Stimulated activated CD8-positive, alpha-beta memory T cell treated with anti-CD3 and anti-CD28 coated beads, Interleukin-7, amount 100 ng/mL, for 48 hours (primary cell): ENCODE results near the gene SDF2L1.
"Not testable (repeated sequence)": the region's sequence is repeated elsewhere in the genome, so short reads cannot be mapped to it uniquely, and the experiment has no call there.

ENCODE experiments used
- DNase-seq, 2 donors: peaks; one replicate each; pipeline ENCODE4 v3.0.0-alpha.2; 2020; ENCODE audit warnings: low read depth in 1 of 2; ENCODE audit errors: extremely low read depth in 1 of 2

The SDF2L1 gene, protein sequence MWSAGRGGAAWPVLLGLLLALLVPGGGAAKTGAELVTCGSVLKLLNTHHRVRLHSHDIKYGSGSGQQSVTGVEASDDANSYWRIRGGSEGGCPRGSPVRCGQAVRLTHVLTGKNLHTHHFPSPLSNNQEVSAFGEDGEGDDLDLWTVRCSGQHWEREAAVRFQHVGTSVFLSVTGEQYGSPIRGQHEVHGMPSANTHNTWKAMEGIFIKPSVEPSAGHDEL

DNA sequence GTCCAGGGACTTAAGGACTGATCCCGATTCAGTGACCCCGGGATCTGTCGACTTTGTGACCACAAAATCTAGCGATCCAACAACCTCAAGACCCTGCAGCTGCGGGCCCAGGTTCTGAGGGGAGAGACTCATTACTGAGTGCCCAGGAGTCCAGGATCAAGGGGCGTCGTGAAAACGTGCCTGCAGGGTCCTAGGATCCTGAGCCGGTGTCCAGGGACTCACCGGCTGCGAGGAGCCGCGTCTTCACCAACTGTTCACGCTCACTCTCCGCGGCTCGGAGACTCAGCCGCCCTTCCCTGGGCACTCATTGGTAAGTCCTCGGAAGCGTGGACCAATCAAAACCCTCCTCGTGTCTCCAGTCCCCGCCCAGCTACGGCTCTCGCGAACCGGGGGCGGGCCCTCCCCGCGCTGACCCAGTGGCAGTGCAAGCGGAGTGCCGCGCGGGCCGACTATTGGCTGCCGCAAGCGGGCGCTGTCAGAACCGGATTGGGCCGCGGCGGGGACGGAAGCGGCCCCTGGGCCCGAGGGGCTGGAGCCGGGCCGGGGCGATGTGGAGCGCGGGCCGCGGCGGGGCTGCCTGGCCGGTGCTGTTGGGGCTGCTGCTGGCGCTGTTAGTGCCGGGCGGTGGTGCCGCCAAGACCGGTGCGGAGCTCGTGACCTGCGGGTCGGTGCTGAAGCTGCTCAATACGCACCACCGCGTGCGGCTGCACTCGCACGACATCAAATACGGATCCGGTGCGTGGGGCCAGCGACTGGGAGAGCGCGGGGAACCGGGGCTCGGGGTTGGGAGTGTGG lies at the start of gene SDF2L1:
Gene SDF2L1, plus strand, starts transcription at position 514 of the 795 bp plus-strand sequence. Its CDS starts 35 bp downstream, at position 549.
- DNase-seq, result peak; percentile 97 to 98

DNA sequence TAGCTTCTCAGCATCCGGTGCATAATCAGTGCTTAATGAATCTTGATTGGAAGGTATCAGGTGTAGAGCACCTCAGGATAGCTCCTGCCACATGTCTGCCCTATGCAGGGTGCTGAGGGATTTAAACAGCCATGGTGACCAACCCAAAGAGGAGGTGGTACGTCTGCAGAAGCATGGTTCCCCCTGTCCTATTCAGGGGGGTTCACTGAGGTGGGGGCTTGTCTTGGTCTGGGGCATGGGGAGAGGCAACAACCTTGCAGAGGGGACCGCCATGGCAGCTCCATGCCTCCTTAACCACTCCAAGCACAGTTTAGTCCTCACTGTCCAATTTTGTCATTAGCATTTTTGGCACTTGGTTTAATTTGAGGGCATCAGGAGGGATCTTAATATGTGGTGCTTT lies 49.7 kb upstream of the SDF2L1 start:
- DNase-seq, result no peak

DNA sequence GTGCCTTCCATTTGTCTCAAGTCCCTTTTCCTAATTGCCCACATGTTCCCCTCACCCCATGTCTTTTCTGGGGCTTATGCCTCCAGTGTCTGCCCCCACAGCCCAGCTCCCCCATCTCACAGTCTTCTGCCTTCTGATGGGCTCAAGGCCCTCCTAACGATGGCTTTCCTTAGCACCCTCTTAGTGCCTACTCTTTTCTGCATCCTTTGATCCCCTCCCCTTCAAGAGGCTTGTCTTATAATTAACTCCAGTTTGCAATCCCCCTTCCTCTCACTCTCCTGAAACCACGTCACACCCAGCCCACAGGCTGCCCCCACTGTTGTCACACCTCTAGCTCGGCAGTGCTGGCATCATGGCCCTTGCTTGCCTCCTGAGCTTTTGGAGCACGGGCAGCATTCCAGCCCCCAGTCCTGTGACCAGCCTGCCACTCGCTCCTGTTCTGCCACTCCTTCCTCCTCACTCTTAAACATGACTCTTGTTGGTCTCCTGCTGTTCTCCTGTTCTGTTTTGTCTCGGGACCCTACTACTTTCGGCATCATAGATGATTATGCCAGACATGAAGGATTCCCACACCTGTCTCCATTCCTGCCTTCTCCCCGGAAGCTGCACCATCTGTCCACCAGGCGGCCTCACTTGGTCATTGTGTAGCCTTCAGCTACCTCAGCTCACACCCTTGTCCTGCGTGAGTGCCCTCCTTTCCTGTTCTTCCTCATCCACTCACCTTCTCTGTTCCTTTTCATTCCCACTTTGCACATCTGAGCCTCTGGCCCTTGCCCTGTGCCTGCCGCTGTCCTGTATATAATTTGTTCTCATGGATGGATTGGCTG lies 48.5 kb upstream of the SDF2L1 start:
- no peak for DNase-seq

DNA sequence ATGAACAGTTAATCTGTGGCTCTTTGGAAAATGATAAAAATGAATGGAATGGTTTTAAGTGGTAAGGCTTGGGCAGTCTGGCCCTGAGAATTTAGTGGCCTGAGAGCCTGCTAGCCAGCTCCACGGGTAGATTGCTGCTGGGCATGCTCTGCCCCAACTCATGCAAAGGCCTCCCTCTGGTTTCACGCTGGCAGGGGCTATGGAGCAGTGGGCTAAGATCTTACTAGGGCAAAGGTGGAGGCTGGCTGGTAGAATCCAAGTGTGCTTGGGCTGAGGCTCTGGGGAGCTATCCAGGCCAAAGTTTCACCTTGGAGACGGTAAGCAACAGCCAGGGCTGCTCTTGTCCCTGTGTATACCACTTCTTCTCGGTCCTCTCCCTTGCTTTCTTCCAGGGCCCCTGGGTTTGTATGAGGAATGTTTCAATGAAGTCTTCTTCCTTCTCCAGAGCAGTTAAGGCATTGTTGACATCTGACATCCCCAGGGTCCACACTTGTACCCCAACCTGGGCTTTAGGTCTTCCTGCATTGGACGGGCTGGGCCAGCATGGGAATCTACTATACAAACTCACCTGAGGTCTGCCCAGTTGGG lies 47.1 kb upstream of the SDF2L1 start:
- no peak for DNase-seq

DNA sequence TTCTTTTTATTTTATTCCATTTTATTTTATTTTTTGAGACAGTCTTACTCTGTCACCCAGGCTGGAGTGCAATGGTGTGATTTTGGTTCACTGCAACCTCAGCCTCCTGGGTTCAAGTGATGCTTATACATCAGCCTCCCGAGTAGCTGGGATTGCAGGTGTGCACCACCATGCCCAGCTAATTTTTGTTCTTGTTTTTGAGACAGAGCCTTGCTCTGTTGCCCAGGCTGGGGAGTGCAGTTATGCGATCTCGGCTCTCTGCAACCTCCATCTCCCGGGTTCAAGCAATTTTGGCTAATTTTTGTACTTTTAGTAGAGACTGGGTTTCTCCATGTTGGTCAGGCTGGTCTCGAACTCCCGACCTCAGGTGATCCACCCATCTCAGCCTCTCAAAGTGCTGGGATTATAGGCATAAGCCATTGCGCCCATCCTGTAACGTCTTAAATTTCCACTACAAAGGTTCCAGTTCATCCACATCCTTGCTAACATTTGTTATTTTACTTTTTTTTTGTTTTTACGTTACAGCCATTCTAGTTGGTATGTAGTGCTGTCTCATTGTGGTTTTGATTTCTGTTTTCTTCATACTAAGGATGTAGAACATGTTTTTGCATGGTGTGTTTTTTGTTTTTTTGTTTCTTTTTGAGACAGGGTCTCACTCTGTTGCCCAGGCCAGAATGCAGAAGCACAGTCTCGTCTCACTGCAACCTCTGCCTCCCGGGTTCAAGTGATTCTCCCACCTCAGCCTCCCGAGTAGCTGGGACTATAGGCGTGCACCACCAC lies 45.6 kb upstream of the SDF2L1 start:
- DNase-seq, result not testable (repeated sequence)

DNA sequence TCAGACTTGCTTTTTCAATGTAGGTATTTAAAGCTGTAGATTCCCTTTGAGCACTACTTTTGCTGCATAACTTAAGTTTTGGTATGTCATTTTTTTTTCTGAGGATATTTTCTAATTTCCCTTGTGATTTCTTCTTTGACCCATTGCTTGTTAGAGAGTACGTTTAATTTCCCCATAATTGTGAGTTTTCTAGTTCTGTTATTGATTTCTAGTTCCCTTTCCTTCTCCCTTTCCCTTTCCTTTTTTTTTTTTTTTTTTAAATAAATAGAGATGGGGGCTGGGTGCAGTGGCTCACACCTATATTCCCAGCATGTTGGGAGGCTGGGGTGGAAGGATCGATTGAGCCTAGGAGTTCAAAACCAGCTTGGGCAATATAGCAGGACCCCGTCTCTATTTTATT lies 43.8 kb upstream of the SDF2L1 start:
- DNase-seq, result no peak

DNA sequence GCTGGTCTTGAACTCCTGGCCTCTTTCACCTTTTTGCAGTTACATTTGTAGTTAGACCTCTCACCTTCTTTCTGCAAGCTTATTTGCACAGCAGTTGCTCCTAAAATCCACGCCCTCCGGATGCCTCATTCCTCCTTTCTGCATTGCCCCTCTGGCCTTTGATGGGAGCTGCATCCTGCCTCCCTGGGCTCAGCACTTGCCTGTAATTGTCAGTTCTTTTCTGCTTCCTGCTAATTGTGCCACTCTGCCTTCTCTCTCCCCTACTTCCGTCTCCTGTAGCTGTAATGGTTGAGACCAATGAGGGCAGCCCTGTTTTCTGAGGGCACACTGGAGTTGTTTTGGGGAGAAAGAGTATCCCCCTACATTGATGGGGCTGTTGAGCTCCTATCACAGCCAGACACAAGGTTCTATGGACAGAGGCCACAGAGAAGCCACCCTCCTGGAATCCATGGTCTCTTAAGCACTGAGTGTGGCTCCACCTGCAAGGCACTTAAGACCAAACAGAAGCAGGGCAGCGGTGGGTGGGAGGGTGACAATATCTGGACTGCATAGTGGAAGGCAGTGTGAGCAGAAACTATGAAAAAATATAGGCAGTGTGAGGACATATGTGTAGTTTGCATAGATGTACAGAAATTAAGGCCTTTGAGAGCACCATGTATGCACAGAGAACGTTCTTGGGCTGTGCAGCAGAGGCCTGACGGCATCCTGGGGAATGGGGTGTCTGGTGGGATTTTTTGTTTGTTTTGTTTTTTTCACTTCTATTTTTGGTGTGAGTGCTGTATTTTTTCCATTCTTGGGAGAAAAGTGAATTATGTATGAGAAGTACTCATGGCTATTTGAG lies 42.8 kb upstream of the SDF2L1 start:
- DNase-seq, result no peak

DNA sequence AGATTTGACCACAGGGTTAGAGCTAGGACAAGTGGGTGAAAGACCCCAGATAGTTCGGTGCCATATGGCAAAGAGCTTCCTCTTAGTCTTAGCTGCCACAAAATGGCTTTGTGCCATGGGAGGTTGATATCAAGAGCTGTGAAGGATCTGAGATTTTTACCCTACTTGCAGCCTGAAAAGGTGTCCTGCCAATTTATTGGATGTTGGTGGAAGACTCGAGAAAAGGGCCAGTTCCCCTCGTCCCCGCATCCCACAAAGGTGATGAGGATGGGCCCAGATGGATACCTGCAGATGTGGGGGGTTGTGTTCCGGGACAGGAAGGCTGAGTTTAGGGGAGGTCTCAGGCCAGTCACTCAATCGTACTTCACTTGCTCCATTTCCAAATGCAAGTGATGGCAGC lies 39.5 kb upstream of the SDF2L1 start:
- no peak for DNase-seq

DNA sequence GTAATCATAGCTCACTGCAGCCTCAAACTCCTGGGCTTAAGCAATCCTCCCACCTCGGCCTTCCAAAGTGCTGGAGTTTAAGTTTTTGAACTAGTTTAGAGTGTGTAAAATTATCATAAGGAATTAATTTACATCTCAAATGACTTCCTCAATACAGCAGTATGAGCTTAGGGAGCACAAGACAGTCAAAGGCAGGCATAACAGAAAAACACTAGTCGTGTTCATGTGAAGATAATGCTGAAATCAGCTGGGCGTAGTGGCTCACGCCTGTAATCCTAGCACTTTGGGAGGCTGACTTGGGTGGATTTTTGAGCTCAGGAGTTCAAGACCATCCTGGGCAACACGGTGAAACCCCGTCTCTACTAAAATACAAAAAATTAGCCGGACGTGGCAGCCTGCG lies 38.1 kb upstream of the SDF2L1 start:
- no peak for DNase-seq

DNA sequence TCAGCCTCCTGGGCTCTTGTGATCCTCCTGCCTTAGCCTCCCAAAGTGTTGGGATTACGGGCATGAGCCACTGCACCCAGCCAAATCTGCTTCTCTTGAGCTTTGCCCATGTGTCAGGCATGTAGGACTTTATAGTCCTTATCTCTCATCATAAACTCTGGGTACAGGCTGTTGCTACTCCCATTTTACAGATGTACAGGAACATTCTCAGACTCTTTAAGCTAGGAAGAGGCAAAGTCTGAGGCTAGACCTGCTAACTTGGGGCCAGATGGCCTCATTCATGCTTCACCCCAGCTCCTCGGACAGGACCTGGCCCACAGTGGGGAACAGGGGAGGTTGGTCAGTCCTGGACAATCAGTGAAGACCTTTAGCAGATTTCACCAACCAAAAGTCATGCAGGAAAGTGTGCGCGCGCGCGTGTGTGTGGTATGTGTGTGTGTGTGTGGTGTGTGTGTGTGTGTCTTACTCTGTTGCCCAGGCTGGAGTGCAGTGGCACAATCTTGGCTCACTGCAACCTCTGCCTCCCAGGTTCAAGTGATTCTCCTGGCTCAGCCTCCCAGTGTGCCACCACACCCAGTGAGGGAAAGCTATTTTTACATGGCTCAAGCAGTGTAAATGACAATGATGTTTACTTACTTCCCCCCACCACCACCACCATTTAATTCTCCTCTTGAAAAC lies 36.1 kb upstream of the SDF2L1 start:
- DNase-seq, result no peak

DNA sequence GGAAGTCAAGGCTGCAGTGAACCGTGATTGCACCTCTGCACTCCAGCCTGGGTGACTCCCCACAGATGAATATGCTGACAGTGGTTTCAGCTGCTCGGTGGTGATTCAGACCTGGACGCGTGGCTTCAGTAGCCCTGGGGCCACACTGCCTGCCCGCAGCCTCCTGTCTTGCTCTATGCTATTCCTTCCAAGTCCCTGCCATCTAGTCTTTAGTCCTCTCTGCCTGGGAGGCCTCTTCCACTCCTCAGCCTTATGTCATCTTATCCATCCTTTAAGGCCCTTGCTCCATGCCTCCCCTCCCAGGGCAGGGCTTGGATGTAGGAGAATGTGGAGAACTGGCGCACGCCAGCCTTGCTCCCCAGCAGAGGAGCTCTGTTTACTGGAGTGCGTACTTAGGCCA lies 35.3 kb upstream of the SDF2L1 start:
- DNase-seq, result no peak

DNA sequence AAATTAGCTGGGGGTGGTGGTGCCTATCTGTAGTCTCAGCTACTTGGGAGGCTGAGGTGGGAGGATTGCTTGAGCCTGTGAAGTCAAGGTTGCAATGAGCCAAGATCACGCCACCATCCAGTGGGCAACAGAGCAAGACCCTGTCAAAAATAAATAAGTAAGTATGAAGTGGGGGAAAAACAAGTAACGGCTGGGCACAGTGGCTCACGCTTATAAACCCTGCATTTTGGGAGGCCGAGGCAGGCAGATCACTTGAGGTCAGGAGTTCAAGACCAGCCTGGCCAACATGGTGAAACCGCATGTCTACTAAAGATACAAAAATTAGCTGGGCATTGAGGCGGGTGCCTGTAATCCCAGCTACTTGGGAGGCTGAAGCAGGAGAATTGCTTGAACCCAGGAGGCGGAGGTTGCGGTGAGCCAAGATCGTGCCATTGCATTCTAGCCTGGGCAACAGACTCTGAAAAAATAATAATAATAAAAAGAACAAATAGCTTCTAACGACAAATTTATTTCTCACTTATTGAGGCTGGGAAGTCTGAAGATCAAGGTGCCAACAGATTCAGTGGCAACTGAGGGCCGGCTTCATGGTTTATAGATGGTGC lies 32.4 kb upstream of the SDF2L1 start:
- not testable (repeated sequence) for DNase-seq

DNA sequence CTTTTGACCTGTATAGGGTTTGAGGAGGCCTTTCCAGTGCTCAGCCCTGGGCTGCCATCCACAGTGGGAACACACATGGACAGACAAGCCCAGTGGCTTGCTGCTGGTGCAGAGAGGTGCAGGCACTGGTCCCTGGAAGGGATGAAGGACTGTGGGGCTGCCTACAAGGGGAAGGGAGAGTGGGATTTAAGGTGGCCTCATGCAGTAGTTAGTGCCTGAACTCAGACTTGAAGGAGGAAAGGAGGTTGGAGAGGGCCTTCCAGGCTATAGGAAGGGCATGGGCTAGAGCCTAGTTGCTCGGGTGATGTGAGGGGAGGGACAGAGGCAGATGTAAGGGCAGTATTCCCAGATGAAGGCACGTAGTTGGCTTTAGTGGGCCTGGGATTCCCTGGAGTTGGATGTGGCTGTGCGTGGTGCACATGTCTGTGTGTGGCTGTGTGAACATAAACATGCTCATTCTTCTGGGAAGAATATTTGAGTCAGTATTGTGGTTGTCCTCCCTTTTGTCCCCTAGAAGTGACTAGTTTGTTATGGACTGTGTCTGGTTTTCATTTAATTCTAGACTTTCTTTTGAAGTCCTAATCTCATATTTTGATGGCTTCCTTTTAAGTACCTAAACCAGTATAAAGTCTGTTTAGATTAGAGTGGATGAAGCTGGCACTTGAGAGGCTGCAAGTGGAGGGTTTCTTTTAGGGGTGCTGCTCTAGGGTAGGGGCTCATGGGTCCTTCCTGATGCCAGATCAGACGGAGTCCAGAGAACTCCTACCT lies 30.7 kb upstream of the SDF2L1 start:
- no peak for DNase-seq

DNA sequence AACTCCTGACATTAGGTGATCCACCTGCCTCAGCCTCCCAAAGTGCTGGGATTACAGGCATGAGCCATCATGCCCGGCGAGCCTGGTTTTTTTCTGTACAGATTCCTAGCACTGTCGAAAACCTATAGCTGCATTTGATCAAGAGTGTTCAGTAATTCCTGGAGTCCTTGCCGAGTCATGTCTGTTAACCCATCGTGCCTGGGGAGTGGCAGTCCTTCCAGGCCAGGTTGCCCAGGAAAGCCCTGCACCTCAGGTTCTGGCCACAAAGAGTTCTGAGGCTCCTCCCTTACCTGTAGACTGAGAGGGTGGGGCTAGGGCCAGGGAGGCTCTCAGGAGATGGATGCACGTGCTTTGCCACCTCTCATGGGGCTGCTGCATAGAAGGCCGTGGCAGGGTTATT lies 29.2 kb upstream of the SDF2L1 start:
- DNase-seq, result no peak

DNA sequence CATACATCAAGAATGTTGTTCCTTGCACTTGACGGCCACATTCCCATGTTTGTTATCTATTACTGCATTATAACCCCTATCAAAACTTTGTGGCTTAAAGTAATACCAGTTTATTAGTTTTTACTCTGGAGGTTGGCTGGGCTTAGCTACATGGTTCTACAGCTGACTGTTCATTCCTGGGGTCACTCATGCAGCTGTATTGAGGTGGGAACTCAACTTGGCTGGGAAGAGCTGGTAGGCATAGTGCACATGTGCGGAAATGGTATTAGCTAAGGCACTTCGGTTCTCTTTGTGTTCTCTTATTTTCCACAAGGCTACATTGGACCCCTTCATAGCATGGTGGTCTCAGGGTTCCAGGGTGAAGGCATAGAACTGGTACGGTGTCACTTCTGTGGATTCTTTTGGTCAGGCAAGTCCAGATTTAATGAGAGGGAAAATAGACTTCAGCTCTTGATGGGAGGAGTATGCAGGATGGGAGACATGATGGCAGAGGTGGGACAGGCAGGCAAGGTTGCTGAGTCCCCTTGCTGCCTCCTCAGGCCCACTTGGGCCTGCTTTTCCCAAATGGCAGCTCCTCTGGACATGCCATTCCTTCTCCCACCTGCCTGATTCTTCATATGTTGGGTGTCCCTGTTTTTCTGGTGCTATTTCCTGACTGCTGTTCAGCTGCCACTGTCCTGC lies 28.4 kb upstream of the SDF2L1 start:
- DNase-seq, result no peak

DNA sequence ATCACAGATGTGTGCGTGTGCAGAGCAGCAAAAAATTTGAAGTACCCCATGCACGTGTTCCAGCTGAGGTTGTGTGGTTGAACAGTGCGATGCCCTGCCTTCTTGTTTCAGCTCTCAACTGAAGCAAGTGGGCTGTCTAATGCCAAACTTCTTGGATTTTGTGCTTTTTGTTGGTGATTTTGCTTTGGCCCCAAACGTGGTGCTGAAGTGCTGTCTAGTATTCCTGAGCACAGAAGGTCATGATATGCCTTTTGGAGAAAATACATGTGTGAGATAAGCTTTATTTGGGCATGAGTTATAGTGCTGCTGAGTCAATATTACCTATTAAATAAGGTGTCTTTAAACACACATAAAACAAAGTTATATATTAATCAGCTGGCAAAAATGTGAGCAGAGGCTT lies 26.4 kb upstream of the SDF2L1 start:
- DNase-seq, result no peak

DNA sequence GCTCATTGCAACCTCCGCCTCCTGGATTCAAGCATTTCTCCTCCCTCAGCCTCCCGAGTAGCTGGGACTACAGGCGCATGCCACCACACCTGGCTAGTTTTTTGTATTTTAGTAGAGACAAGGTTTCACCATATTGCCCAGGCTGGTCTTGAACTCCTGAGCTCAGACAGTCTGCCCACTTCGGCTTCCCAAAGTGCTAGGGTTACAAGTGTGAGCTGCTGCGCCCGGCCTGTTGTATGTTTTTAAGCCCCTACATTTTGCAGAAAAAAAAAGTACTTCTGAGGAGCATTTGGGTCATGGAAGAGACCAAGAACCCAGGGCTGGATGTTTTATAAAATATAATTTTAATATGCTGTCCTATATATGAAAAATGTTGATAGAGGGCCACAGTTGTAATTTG lies 24.8 kb upstream of the SDF2L1 start:
- not testable (repeated sequence) for DNase-seq
